H1 (cell line): ENCODE results near the gene MLEC. TPM values are rescaled to one million over a fixed set of nuclear protein-coding genes. Genes with fewer than 3 reads are reported as not detected.

Experiments
- CHD7 ChIP-seq: fragments of 300-600 bp; sonication (generic); IDR thresholded peaks from 2 replicates; pipeline ENCODE4 v1.7.1; 2012; ENCODE audit warnings: low read length, moderate library complexity, mild to moderate bottlenecking, inconsistent platforms; ENCODE audit not compliant: insufficient replicate concordance
- EGR1 ChIP-seq: IDR thresholded peaks from 2 replicates; pipeline ENCODE4 v1.6.1; 2011; ENCODE audit warnings: low read depth, low read length, borderline replicate concordance
- HDAC6 ChIP-seq: IDR thresholded peaks from one replicate; pipeline ENCODE4 v1.7.1; 2012; ENCODE audit warnings: low read depth, mild to moderate bottlenecking, inconsistent platforms, low read length, moderate library complexity
- JUN ChIP-seq: IDR thresholded peaks from 2 replicates; pipeline ENCODE4 v1.6.1; 2011; ENCODE audit warnings: low read depth, mild to moderate bottlenecking, improper control_type of control experiment, low read length
- KDM4A ChIP-seq: IDR thresholded peaks from one replicate; pipeline ENCODE4 v1.7.1; 2012; ENCODE audit warnings: low read depth, mild to moderate bottlenecking, moderate library complexity, low read length, inconsistent platforms; ENCODE audit not compliant: severe bottlenecking
- POLR2A ChIP-seq, 2 experiments: IDR thresholded peaks; 1 replicate in 1 of 2; 2 replicates in 1 of 2; pipeline ENCODE4 v1.6.1; 2011; ENCODE audit warnings: low read depth in 2 of 2, low read length in 2 of 2, mild to moderate bottlenecking in 2 of 2; ENCODE audit errors: control extremely low read depth in 1 of 2
- TEAD4 ChIP-seq: IDR thresholded peaks from 2 replicates; pipeline ENCODE4 v1.6.1; 2012; ENCODE audit warnings: low read depth, low read length, inconsistent platforms, mixed read lengths
- polyA plus RNA-seq, 7 experiments: library from polyadenylated mRNA; depleted of rRNA in 3 of 7; stranded (reverse) in 5 of 7; unstranded in 2 of 7; fragments of >200 nt in 5 of 7; fragments of 200-250 nt in 2 of 7; gene quantifications; 1 replicate in 5 of 7; 2 replicates in 1 of 7; 4 replicates in 1 of 7; pipeline versions ENCODE4 v1.2.1 to v1.2.3, GENCODE V29; 2011 to 2013; ENCODE audit warnings: missing spikeins in 2 of 7, mixed read lengths in 2 of 7
- total RNA-seq: library from RNA; stranded (reverse); fragmentation: NEBNext Ultra II Directional; extraction: Animal tissue kit (Norgen Biotek cat#: 25700); gene quantifications from 2 replicates; pipeline ENCODE4 v1.2.1, GENCODE V29; 2021

The MLEC gene
- total and polyA plus RNA-seq, 2 of the 8 experiments (the other 6 are each of a cell fraction or from before 2014, with no cell fraction given): 37.1 to 260 TPM

GRCh38 chr12:120670667-120671066 is 16.3 kb upstream of the MLEC start (continued):
- TF ChIP-seq CHD7: no peak
- TF ChIP-seq TEAD4: no peak
- no peak for TF ChIP-seq JUN
- TF ChIP-seq KDM4A: no peak
- no peak for TF ChIP-seq POLR2A (IDR thresholded peaks at IDR 0.05; ENCODE audit: control extremely low read depth in 1 of 2, low read depth in 2 of 2, low read length in 2 of 2)
- no peak for TF ChIP-seq HDAC6
- no peak for TF ChIP-seq EGR1
